ENCODE measurements around the gene CCDC185. TPM values are rescaled to one million over a fixed set of nuclear protein-coding genes. Genes with fewer than 3 reads are reported as not detected.
A peak's percentile ranks its signal among the peaks of the same experiment; 100 is the strongest.

The CCDC185 gene
- total RNA-seq, 4 donors from 2014 or later = not detected

GRCh38 chr1:223429313-223429731 lies 36.1 kb downstream of the CCDC185 start:
- TF ChIP-seq CTCF (IDR thresholded peaks at IDR 0.05) = no peak
- DNase-seq (ENCODE audit: low spot score) = no peak
- peak; percentile 71 for ATAC-seq (ENCODE audit: low FRiP score)

GRCh38 chr1:223429821-223430220 lies 36.6 kb downstream of the CCDC185 start:
- DNase-seq (ENCODE audit: low spot score) (no peak), ATAC-seq (ENCODE audit: low FRiP score) (no peak)
- TF ChIP-seq CTCF (IDR thresholded peaks at IDR 0.05) = no peak

- no peak for ATAC-seq (ENCODE audit: low FRiP score)
- TF ChIP-seq CTCF (IDR thresholded peaks at IDR 0.05) = no peak
Measured at GRCh38 chr1:223430236-223430635, 37.0 kb downstream of the CCDC185 start.

GRCh38 chr1:223437151-223437550 lies 43.9 kb downstream of the CCDC185 start:
- ATAC-seq (ENCODE audit: low FRiP score) (no peak), DNase-seq (ENCODE audit: low spot score) (no peak)
- TF ChIP-seq CTCF (IDR thresholded peaks at IDR 0.05) = no peak

More at GRCh38 chr1:223430236-223430635, 37.0 kb downstream of the CCDC185 start:
- DNase-seq (ENCODE audit: low spot score) = no peak

GRCh38 chr1:223443397-223443796 lies 50.2 kb downstream of the CCDC185 start:
- no peak for TF ChIP-seq CTCF (IDR thresholded peaks at IDR 0.05)
- ATAC-seq (ENCODE audit: low FRiP score) (no peak), DNase-seq (ENCODE audit: low spot score) (no peak)

- TF ChIP-seq CTCF (IDR thresholded peaks at IDR 0.05) = no peak
- DNase-seq (ENCODE audit: low spot score) (no peak), ATAC-seq (ENCODE audit: low FRiP score) (no peak)
Measured at GRCh38 chr1:223444411-223444810, 51.2 kb downstream of the CCDC185 start.

Small RNA genes within 50 kb of the gene (small RNA-seq; reads per million reads assigned to genes)
- gene RNU4-57P = not detected

Other genes with a start within 250 kb of the CCDC185 start
- gene SUSD4, start 29.2 kb upstream of the CCDC185 start, total RNA-seq = 1 to 10 TPM in 2 of 4 donors, under 1 TPM in 2; 0.24 to 3.2 (median 0.90) TPM